NOMO-1 treated with DMSO at 0.1 percent for 48 hours (cell line): ENCODE measurements around the gene RNF167.

Experiments
- DNase-seq: peaks from one replicate; lab custom pipeline; 2025; ENCODE audit not compliant: unreplicated experiment; lab: John Stamatoyannopoulos, UW

The RNF167 gene

GRCh38 chr17:4939796-4940554, at the start of gene RNF167, which contains the start of gene SLC25A11:
Gene RNF167, plus strand, starts transcription at chr17:4940268. Its CDS starts 642 bp downstream, at chr17:4940910.
Gene SLC25A11, minus strand, starts transcription at chr17:4940046. Its CDS starts 136 bp downstream, at chr17:4939910.
- peak; percentile 100 for DNase-seq

GRCh38 chr17:4891411-4892410, 48.4 kb upstream of the RNF167 start:
- no peak for DNase-seq

GRCh38 chr17:4892499-4893221, 47.4 kb upstream of the RNF167 start:
- no peak for DNase-seq

- DNase-seq: no peak
Measured at GRCh38 chr17:4893272-4893671, 46.8 kb upstream of the RNF167 start.

- DNase-seq: no peak
Measured at GRCh38 chr17:4893721-4894560, 46.1 kb upstream of the RNF167 start.

- no peak for DNase-seq
Measured at GRCh38 chr17:4895121-4895520, 44.9 kb upstream of the RNF167 start.

- DNase-seq: no peak
Measured at GRCh38 chr17:4895657-4896331, 44.3 kb upstream of the RNF167 start.

- DNase-seq: no peak
Measured at GRCh38 chr17:4896332-4897197, 43.5 kb upstream of the RNF167 start.

GRCh38 chr17:4897198-4897687, 42.8 kb upstream of the RNF167 start:
- no peak for DNase-seq

GRCh38 chr17:4897785-4898184, 42.3 kb upstream of the RNF167 start:
- DNase-seq: no peak

- DNase-seq: no peak
Measured at GRCh38 chr17:4898351-4898750, 41.7 kb upstream of the RNF167 start.

- DNase-seq: no peak
Measured at GRCh38 chr17:4898927-4899326, 41.1 kb upstream of the RNF167 start.

GRCh38 chr17:4899341-4900230, 40.5 kb upstream of the RNF167 start, which contains the start of gene C17orf107:
Gene C17orf107, plus strand, starts transcription at chr17:4899536. Its CDS starts 227 bp downstream, at chr17:4899763.
- DNase-seq: peak; percentile 80

- DNase-seq: no peak
Measured at GRCh38 chr17:4900231-4901107, 39.6 kb upstream of the RNF167 start.

GRCh38 chr17:4901108-4901647, 38.9 kb upstream of the RNF167 start:
- no peak for DNase-seq
